ENCODE results near the gene FAM168A.

Gene FAM168A

DNA sequence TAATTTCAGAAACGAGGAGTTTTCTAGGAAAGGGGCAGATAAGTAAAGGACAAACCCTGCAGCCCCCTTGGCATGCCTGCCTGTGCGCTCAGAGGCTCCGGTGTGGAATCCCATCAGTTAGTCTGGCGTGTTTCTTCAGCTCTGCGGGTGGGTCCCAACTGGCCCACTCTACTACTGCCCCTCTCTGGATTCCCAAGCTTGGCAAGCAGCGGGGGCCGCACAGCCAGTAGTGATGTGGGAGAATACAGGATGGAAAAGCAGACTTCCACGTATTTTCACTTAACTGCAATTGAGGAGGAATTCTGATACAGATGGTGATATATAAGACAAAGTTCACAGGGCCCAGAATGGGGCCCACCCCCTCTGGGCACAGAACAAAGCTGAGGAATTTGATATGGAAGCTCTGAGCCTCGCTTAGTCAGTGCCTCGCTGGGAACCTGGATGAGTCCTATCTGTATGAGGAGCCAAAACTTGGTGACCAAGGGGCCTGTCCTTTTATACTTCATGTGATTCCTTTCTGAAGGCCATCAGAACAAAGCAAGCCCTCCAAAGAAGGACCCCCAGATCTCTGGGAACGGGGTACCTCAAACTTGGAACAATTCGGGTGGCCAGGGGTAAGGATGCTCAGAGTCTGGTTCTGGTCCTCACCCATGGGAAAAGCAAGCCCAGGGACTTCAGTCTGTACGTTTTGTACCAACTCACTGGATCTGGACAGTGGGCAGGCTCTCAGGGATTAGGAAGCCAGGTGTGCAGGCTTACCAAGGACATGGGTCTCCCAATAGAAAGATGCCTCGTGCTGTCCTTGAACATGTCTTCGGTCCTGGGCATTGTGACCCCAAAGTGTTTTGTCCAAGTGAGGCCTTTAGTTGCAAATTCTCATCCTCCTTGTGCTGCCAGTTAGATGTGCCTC, 195.7 kb downstream of the FAM168A start:
- DNase-seq (ENCODE audit: insufficient read length, low spot score) (no peak), FAIRE-seq (no peak)
- no peak for TF ChIP-seq POLR2A (IDR thresholded peaks at IDR 0.05; ENCODE audit: low read depth, low read length)

DNA sequence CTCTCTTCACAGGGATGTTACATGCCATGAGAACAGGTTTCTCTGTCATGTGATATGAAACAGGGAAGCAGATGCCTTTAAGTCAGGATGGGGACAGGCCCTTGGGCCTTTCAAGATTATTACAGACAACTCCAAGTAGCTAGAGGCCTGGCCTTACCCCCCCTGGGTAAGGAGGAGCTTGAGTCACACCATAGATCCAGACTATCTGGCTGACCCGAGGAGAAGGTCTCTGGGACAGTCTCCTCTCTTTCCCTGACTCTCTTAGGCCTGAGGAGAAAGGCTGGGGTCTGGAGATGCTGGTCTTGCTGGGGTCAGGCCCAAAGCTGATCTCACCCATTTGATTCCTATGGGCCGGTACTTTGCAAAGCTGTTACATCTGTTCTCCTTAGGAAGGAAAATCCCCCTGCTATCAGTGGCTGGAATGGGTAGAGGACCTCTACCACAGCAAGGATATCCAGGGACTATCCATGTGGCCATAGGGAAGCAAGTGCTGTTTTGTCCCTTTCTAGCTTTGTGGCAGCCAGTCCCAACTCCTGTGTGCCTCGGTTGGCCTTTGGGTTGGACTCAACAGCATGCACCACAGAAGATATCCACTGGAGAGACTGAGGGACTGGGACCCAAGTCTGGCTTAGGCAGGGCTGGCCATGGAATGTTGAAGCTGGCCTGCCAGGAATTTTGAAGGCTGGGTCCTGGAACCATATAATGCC, 196.5 kb downstream of the FAM168A start:
- TF ChIP-seq POLR2A (IDR thresholded peaks at IDR 0.05; ENCODE audit: low read depth, low read length), result no peak
- FAIRE-seq, result no peak
- DNase-seq (ENCODE audit: insufficient read length, low spot score), result no peak

DNA sequence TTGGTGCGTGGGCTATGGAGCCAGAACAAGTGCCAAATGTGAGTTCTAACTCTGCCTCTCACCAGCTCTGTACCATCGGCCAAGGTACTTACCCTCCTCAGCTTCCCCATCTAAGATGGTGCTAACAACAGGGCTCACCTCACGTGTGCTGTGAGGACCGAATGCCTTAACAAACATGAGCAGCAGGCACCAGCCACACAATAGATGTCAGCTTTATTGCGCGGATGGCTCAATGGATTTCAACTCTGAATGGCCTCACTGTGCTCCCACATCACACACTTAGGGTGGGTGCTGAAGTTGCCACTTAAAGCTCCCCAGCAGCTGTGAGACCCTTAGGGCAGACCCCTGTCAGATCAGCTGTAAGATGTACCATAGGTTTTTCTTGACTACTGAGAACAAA, 197.6 kb downstream of the FAM168A start:
- no peak for FAIRE-seq
- no peak for TF ChIP-seq POLR2A (IDR thresholded peaks at IDR 0.05; ENCODE audit: low read depth, low read length)

DNA sequence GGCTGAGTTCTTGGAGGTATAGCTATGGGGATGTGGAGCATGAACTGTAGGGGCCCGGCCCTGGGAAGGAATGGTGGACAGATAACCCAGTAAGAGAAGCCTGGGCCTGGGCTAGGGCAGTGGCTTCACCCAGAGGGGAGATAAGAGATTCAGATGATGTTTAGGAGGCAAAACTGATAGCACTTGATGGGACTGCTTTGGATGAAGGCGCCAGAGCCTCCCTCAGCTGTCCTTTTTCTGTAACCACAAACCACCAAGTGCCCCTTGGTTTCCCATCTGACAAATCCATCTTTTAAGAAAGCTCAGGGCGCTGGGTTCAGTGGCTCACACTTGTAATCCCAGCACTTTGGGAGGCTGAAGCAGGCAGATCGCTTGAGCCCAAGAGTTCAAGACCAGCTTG, 198.3 kb downstream of the FAM168A start:
- DNase-seq (ENCODE audit: insufficient read length, low spot score) (no peak), FAIRE-seq (no peak)
- no peak for TF ChIP-seq POLR2A (IDR thresholded peaks at IDR 0.05; ENCODE audit: low read depth, low read length)

More for the DNA sequence above, 197.6 kb downstream of the FAM168A start:
- no peak for DNase-seq (ENCODE audit: insufficient read length, low spot score)

DNA sequence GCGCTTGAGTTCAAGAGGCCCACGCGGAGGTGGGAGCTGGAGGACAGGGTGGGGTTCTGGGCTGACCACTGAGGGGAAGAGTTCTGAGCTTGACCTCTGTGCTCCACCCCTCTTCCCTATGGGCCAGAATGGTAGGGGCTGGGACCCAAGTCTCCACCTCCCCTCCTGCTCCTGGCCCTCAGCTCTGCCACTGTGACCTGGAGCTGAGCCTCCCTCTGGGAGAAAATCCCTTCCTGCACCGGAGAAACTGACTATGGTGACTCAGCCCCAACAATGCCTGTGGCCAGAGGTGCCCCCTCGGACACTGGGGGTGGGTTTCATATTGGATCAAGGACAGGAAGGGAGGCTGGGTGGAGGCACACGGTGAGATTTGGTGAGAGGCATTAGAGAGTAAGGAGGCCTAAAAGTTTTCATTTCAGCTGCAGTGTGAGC, 198.7 kb downstream of the FAM168A start:
- FAIRE-seq, result no peak
- no peak for TF ChIP-seq POLR2A (IDR thresholded peaks at IDR 0.05; ENCODE audit: low read depth, low read length)
- DNase-seq (ENCODE audit: insufficient read length, low spot score), result no peak

DNA sequence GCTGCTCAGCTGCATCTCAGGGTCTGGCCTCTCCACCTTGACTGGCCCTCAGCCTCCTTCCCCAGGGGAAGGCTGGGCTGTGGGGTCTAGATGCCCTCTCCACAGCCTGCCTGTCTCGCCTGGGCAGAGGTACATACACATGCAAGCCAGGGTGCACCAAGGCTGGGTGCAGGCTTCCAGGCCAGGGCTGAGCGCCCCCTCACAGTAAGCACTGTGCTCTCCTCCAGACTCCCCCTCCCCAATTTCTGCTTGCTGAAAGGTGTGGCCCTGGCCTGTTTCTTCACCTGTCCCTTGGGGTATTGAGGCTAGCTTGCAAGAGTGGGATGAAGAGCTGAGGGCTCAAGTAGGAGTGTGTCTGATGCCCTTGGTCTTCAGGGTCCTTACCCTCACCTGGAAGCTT, 199.2 kb downstream of the FAM168A start:
- FAIRE-seq (no peak), DNase-seq (ENCODE audit: insufficient read length, low spot score) (no peak)
- no peak for TF ChIP-seq POLR2A (IDR thresholded peaks at IDR 0.05; ENCODE audit: low read depth, low read length)

DNA sequence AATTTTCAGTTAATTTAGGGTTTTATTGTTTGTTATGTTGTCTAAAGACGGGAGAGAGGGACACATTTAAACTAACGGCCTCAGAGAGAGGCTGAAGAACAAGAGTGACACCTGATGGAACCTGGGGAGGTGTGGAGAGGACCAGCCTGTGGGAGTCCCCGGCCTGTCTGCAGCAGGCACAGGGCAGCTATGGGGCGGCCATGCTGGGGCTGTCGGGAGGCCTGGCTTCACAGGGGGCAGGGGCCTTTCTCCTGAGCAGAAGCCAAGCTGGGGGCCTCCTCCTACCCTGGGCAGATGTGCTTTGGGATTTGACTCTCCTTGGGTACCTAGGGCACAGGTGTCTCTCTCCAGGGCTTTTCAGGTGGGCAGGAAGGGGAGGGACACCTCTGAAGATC, 199.8 kb downstream of the FAM168A start:
- no peak for DNase-seq (ENCODE audit: insufficient read length, low spot score)
- FAIRE-seq, result no peak
- no peak for TF ChIP-seq POLR2A (IDR thresholded peaks at IDR 0.05; ENCODE audit: low read depth, low read length)

DNA sequence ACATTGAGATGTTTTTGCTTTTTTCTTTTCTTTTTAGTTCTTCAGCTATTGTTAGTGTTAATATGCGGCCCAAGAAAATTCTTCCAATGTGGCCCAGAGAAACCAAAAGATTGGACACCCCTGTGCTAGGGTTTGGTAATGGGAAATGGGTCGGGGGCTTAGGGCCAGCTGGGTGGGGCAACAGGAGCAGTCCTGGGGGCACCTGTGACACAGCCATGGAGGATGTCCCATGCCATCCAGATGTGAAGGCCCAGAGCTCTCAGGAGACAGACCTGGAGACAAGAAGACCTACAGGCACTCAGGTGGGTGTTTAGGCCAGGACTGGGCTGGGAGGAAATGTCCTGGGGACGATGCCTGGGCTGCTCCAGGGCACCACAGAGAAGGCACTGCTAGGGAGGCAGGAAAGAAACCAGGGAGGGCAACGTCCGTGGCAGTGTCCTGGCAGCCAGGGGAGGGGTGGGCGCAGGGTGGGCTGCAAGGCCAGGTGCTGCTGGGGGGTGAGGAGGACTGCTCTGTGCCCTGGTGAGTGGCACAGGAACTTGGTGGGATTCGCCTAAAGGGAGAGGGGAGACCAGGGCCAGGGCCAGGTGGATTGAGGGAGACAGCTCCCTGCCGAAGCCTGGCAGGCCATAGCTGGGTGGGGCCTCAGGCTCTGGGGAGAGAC, 200.3 kb downstream of the FAM168A start:
- DNase-seq (ENCODE audit: insufficient read length, low spot score), result no peak
- TF ChIP-seq POLR2A (IDR thresholded peaks at IDR 0.05; ENCODE audit: low read depth, low read length), result no peak
- FAIRE-seq, result no peak

DNA sequence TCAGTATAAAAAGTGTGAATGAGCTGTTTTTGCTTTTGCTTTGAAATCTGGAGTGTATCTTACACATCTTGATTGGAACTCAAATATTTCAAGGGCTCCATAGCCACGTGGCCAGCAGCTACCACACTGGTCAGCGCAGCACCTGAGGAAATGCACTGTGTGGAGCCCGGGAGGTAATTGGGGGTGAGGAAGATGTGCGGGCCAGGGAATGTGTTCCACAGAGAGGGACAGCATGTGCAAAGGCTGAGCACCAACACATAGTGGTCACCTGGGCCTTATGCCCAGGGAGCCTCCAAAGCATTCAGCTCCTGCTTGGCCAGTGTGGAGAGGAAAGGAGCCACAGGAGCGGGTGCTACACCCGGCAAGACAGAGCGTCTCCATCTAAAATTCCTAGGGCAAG, 200.9 kb downstream of the FAM168A start:
- FAIRE-seq (no peak), DNase-seq (ENCODE audit: insufficient read length, low spot score) (no peak)
- no peak for TF ChIP-seq POLR2A (IDR thresholded peaks at IDR 0.05; ENCODE audit: low read depth, low read length)

DNA sequence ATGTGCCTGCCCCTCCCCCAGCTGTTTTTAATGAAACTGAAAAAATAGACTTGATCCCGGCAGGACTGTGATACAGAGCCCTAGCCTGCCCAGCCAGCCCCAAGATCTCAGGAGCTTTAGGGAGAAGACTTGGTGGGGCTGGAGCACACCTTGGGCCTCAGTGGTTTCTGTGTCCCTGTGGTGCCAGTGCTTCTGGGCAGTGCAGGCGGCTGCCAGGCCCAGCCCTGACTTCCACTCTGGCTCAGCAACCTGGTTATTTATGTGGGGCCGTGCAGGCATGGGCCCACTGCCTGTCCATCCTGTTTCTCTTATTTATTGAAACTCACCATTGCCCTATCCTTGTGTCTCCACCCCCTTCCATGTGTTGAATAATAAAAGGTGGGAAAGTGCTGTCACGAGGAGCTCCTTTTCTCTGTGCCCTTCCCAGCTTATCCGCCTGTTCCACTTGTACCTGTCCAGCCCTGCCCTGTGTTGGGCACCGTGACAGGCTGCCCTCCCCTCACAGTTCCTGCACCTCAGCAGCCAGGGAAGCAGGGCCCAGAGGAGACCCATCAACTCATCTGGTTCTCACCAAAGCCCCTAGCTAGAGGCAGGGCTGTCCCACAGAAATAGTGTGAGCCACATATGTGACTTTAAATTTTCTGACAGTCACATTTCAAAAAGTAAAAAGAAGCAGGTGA, 201.5 kb downstream of the FAM168A start:
- no peak for TF ChIP-seq POLR2A (IDR thresholded peaks at IDR 0.05; ENCODE audit: low read depth, low read length)
- FAIRE-seq (no peak), DNase-seq (ENCODE audit: insufficient read length, low spot score) (no peak)

DNA sequence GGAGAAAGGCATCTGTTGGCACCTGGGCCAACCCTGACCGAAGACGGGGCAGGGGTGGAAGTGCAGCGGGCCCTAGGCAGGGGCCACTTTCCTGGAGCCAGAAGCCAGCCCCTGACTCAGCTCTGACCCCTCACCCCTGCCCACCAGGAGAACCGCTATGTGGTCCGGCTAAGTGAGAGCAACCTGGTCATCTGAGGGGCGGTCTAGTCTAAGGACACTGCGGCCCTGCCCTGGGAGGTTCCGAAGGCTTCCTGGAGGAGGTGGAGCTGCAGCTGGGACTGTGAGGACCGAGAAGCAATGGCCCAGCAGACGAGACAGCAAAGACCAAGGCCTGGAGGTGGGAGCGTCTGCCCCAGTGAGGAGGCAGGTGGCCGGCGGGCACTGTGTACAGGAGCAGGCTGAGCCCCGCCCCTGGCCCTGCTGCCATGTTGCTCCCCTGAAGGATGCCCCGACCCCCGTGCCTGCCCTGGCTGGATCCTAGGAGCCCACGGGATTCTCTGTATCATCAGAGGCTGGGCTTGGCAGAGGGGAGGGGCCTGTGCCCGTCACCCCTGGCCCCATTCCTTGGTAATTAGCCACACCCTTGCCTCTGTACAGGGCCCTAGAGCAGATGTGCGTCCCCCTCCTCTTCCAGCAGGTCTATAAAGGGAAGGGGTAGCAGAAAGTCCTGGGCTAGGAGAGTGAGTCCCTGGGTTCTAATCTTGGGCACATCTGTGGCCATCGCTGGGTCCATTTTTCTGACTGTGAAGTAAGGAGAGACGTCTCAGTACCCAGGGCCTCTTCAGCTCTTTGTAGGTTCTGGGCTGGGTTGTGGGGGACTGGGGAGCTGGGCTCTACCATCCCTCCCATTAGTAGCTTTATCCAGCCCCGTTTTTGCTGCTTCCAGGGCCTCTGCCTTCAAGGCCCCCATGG, 202.4 kb downstream of the FAM168A start:
- TF ChIP-seq POLR2A (IDR thresholded peaks at IDR 0.05; ENCODE audit: low read depth, low read length), result no peak
- FAIRE-seq, result no peak
- no peak for DNase-seq (ENCODE audit: insufficient read length, low spot score)

DNA sequence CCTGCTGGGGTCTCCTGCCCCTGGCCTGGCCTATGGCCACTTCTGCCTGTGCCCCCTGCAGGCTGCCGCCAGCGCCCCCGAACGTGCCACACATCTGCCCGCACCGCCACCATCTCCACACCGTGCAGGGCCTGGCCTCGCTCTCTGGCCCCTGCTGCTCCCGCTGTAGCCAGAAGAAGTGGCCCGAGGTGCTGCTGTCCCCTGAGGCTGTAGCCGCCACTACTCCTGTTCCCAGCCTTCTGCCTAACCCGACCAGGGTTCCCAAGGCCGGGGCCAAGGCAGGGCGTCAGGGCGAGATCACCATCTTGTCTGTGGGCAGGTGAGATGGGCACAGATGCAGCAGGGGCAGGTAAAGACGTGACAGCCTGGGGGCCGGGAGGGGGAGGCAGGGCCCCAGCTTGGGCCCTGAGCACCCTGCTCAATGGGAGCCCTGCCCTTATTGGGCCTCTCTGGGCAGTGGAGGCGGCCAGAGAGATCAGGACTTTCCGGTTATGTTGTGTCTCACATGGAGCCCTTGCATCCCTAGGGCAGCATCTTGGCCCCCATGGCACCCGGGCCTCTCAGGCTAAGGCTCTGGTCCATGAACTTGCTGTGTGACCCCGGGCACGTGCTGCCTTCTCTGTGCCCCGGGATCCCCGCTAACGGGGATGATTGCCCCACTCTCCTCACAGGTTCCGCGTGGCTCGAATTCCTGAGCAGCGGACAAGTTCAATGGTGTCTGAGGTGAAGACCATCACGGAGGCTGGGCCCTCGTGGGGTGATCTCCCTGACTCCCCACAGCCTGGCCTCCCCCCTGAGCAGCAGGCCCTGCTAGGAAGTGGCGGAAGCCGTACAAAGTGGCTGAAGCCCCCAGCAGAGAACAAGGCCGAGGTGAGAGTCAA, 203.3 kb downstream of the FAM168A start:
- DNase-seq (ENCODE audit: insufficient read length, low spot score), result no peak

More for the DNA sequence above, 203.3 kb downstream of the FAM168A start:
- TF ChIP-seq POLR2A (IDR thresholded peaks at IDR 0.05; ENCODE audit: low read depth, low read length), result no peak
- FAIRE-seq, result no peak

All from H54 (cell line).